HepG2 (cell line): ENCODE results near the gene ARMC5.

Source experiments
- ATF7 ChIP-seq, 2 experiments: fragments of 450-650 bp in 1 of 2; sonication (generic) in 1 of 2; formaldehyde crosslinking in 1 of 2; IDR thresholded peaks; 2 replicates each; pipeline versions ENCODE4 v1.4.0 to v1.6.1; 2016 to 2020; ENCODE audit warnings: antibody characterized with exemption in 1 of 2, mild to moderate bottlenecking in 1 of 2, missing genetic modification reagents in 1 of 2
- POLR2A ChIP-seq, 2 experiments: IDR thresholded peaks; 2 replicates each; pipeline ENCODE4 v1.6.1; 2011; ENCODE audit warnings: low read depth in 2 of 2, low read length in 2 of 2, mild to moderate bottlenecking in 1 of 2, moderate library complexity in 1 of 2; ENCODE audit not compliant: insufficient read depth in 1 of 2
- SP1 ChIP-seq, 2 experiments: fragments of 450-650 bp in 1 of 2; sonication (generic) in 1 of 2; formaldehyde crosslinking in 1 of 2; IDR thresholded peaks; 2 replicates each; pipeline versions ENCODE4 v1.4.0 to v1.6.1; 2016 to 2020; ENCODE audit warnings: missing genetic modification reagents in 1 of 2

DNA sequence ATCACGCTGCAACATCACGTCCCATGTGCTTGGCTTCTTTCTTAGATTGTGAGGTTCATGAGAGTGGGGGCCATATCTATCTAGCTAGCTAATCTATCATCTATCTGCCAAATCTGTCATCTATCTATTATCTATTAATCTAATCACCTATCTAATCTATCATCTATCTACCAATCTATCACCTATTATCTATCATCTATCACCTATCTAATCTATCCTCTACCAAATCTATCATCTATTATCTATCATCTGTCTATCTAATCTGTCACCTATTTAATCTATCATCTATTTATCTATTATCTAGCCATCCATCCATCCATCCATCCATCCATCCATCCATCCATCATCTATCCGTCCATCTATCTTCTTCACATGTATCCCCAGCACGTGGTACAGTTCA lies 45.4 kb upstream of the ARMC5 start:
- no peak for TF ChIP-seq ATF7 (IDR thresholded peaks at IDR 0.05)
- no peak for TF ChIP-seq ATF7 (CRISPR knock-in tag; IDR thresholded peaks at IDR 0.05)
- TF ChIP-seq SP1 (IDR thresholded peaks at IDR 0.05) = no peak
- TF ChIP-seq SP1 (CRISPR knock-in tag; IDR thresholded peaks at IDR 0.05) = no peak
- no peak for TF ChIP-seq POLR2A (IDR thresholded peaks at IDR 0.05; ENCODE audit: insufficient read depth in 1 of 2, low read depth in 2 of 2, low read length in 2 of 2)
